ENCODE results near the gene SHISA7.
"Not testable (repeated sequence)": the region's sequence is repeated elsewhere in the genome, so short reads cannot be mapped to it uniquely, and the experiment has no call there.

Gene SHISA7

DNA sequence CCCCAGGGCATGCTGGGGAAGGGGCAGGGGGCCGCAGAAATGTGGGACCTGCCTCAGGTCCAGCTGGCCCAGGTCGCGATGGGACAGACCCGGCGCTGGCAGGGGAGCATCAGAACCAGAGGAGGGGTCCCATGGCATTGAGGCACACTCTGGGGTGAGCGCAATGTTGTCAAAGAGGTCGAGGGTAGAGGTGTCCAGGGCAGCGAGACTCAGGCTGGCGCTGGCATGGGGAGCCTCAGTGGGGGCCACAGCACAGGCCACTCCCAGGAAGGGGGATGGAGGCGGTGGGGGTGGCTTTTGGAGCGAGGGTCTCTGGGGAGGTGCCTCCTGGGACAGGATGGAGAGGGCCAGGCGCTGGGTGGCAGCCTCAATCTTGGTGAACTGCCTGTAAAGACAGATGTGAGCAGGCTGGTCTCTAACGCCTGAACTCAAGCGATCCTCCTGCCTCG, 20.5 kb upstream of the SHISA7 start:
- DNase-seq (ENCODE audit: low spot score): no peak

GRCh38 chr19:55462722-55463121, 19.6 kb upstream of the SHISA7 start:
- DNase-seq (ENCODE audit: low spot score): no peak

GRCh38 chr19:55461974-55462626, 19.0 kb upstream of the SHISA7 start:
- no peak for DNase-seq (ENCODE audit: low spot score)

DNA sequence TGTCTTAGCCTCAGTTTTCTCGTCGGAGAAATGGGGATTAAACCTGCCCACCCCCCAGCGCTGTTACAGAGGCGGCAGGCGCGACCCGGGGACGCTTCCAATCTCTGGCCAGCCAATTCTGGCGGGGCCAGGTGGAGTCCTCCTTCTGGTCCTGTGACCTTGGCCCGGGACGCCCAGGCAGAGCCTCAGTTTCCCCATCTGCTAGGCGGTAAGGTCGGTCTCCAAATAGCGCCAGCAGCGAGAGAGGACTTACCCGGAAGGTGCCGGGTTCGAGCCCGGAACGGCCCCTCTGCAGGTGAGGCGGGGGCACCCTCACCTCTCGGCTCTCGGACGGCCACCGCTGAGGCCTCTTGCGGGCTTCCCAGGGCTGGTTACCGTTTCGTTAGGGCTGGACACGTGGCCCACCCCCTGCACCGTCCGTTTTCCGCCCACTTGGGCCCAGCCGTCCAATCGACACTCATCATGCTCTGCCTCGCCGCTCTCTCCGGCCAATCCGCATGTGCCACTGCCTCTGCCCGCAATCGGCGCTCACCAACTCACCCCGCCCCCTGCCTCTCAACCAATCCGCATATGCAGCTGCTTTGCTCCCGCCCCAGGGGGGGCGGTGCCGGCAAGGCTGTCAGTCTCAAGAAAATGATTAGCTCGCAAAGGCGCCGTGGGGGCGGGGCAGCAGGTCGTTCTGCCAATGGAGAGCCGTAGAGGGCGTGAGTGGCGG, 18.3 kb upstream of the SHISA7 start, which contains the start of gene ISOC2:
Gene ISOC2 (minus strand): TSS at position 384 of the 715 bp plus-strand sequence. CDS start 5,156 bp downstream, outside the sequence.
- peak; percentile 100 for DNase-seq (ENCODE audit: low spot score)

- DNase-seq (ENCODE audit: low spot score): peak; percentile 69
Observed at GRCh38 chr19:55460670-55461258, 17.7 kb upstream of the SHISA7 start.

- peak; percentile 40 for DNase-seq (ENCODE audit: low spot score)
Observed at GRCh38 chr19:55459950-55460657, 17.0 kb upstream of the SHISA7 start.

DNA sequence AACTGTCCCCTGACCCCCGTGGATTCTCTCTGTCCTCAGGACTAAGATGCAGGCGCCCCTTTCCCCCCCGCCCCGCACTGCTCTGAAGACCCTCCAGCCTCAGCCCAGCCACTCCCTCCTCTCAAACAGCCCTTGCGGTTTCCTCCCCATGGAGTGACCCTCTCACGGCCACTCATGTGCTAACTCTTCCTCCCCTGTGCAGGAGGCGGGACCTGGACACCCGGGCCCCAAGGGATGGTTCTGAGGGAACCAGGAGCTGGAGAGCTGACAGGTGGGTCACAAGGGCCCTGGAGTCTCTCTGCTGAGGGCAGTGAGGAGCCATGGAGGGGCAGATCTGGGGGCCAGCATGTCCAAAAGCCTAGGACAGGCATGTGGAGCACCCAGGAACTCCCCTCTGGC, 16.4 kb upstream of the SHISA7 start:
- DNase-seq (ENCODE audit: low spot score): no peak

DNA sequence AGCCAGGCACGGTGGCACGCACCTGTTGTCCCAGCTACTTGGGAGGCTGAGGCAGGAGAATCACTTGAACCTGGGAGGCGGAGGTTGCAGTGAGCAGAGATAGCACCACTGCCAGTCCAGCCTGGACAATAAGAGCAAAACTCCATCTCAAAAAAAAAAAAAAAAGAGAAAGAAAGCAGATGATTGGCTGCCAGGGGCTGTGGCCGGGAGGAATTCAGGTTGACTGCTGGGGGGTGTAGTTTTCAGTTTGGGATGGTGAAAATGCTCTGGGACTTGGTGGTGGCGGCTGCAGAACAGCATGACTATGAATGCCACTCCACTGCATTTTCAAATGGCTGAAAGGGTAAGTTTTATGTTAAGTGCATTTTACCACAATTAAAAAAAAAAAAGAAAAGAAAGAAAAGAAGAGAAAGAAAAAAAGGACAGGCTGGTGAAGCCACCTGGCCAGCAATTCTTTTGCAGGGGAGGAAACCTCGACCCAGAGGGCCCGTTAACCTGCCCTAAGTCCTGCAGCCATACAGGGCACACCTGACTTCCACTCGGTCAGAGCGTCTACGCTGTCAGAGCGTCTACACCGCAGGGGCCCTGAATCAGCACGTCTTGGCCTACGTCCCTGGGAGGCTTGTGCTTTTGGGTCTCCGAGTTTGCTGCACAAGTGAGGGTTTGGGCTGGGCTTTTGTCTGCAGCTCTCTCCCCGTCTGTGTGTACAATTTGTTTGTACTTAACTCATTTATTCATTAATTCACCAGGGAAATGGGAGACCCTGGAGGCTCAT, 14.8 kb upstream of the SHISA7 start:
- DNase-seq (ENCODE audit: low spot score): no peak

GRCh38 chr19:55456347-55456746, 13.2 kb upstream of the SHISA7 start:
- DNase-seq (ENCODE audit: low spot score): no peak

DNA sequence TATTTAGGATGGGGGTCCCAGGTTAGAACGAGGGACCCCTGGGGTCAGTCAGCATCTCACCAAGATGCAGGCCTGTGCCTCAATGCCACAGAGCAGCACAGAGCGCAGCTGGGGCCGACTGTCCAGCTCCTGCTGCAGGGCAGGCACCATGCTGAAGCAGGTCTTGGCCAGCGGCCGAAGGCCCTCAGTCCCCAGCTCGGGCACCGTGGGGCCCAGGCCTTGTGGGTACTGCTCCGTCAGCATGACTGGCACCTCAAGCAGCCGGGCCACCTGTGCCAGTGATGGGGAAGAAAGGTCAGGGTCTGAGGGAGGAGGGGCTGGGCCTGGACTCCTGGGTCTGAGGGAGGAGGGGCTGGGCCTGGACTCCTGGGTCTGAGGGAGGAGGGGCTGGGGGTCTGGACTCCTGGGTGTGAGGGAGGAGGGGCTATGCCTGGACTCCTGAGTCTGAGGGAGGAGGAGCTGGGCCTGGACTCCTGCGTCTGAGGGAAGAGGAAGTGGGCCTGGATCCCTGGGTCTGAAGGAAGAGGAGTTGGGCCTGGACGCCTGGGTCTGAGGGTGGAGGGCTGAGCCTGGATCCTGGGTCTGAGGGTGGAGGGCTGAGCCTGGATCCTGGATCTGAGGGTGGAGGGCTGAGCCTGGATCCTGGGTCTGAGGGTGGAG, 12.6 kb upstream of the SHISA7 start:
- DNase-seq (ENCODE audit: low spot score): no peak

DNA sequence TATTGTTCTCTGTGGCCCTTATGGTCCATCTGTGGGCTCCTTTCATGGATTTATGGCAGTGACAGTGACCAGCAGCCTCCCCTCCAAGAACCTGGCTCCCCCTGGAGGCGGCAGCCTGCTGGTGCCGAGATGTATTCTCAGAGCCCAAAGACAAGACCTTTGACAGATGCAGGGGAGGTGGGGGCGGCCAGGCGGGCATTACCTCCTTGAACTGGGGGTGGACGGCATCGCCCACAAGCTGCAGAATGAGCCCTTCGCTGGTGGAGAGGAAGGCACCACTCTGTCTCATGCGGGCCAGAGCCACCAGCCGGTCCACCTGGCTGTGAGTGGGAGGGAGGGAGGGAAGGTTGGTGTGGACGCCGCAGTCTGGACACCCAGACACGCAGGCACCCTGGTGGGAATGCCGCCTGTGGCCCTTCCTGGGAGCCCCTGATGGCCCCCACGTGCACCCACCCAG, 11.7 kb upstream of the SHISA7 start:
- DNase-seq (ENCODE audit: low spot score): peak; percentile 79

- no peak for DNase-seq (ENCODE audit: low spot score)
Observed at GRCh38 chr19:55453511-55454260, 10.6 kb upstream of the SHISA7 start.

- DNase-seq (ENCODE audit: low spot score): peak; percentile 96
Observed at GRCh38 chr19:55452749-55453346, 9.7 kb upstream of the SHISA7 start.

DNA sequence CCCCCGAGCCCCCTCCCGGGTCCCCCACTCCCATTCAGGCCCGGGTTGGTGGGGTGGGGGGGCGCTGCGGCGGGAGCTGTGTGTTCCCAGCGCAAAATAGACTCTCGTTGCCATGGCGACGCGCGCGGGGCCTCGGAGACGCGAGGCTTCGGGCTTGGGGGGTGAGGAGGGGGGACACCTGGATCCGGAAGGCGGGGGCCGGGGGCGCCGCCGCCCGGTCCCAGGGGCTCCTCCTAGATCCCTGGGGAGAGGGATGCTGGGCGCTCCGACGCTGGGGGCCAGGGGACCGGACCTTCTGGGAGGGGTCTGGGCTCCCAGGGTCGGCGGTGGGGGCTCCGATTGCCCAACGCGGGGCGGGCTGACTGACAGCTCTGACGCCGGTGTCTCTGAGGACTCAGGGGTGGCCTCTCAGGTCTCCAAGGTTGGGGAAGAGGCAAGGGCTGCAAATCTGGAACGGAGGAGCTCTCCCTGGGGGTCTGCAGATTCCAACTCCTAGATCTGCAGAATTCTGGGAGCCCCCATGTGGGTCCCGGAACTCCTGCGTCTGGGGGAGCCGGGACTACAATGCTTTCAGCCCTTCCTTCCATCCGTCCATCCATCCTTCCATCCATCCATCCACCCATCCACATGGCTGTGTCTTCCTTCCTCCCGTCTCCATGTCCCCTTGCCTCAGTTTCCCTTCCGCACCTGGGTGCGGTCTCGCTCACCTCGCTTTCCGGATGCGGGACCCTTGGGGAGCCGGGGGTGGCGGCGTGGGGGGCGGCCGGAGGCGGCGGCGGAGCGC, 9.1 kb upstream of the SHISA7 start:
- peak; percentile 37 for DNase-seq (ENCODE audit: low spot score)

GRCh38 chr19:55451163-55451964, 8.3 kb upstream of the SHISA7 start:
- DNase-seq (ENCODE audit: low spot score): no peak

GRCh38 chr19:55449469-55449868, 6.4 kb upstream of the SHISA7 start:
- DNase-seq (ENCODE audit: low spot score): no peak

- DNase-seq (ENCODE audit: low spot score): not testable (repeated sequence)
Observed at GRCh38 chr19:55448175-55448490, 5.0 kb upstream of the SHISA7 start.

GRCh38 chr19:55447421-55448174, 4.5 kb upstream of the SHISA7 start:
- DNase-seq (ENCODE audit: low spot score): peak; percentile 84
